HCT116 (cell line): ENCODE measurements around the gene COMMD4. TPM values are rescaled to one million over a fixed set of nuclear protein-coding genes. Genes with fewer than 3 reads are reported as not detected.
A peak's percentile ranks its signal among the peaks of the same experiment; 100 is the strongest.
"Not testable (repeated sequence)": the region's sequence is repeated elsewhere in the genome, so short reads cannot be mapped to it uniquely, and the experiment has no call there.

ENCODE experiments used
- ATAC-seq: fragments of 200-7000 bp; cut with Tn5 transposase; 2 replicates; pipeline ENCODE4 v1.9.1; 2020; ENCODE audit warnings: mild to moderate bottlenecking, moderate library complexity
- BruUV-seq: library from RNA; stranded (reverse); fragments of 400-500 nt; replicated peaks from 2 replicates; lab custom pipeline; 2021; lab: Mats Ljungman, UMichigan
- CTCF ChIA-PET: fragments of 300-600 bp; sonication (Branson Sonifier 250); formaldehyde crosslinking; loops from one replicate; lab custom pipeline; 2021; ENCODE audit warnings: antibody characterized with exemption; lab: Charles Lee
- POLR2A ChIA-PET: fragments of 300-600, 350-600 bp; sonication (Branson Sonifier 250); formaldehyde crosslinking; loops from one replicate; lab custom pipeline; 2021; ENCODE audit warnings: antibody characterized with exemption; lab: Charles Lee
- RAD21 ChIA-PET, 2 experiments: fragments of 300-600 bp; sonication (Branson Sonifier 250); formaldehyde crosslinking; loops; one replicate each; lab custom pipeline; 2023; ENCODE audit warnings: low total read pairs in 2 of 2; ENCODE audit not compliant: uncharacterized antibody in 2 of 2, unreplicated experiment in 2 of 2, low non-redundant PET in 1 of 2; lab: Charles Lee
- DNase-seq: peaks from one replicate; pipeline ENCODE4 v3.0.0-alpha.2; 2010; ENCODE audit warnings: low read depth, low spot score
- H2AFZ ChIP-seq: fragments of 200-600 bp; shearing (Covaris generic), sonication (generic); 2 replicates; pipeline ENCODE4 v1.6.1; 2017; ENCODE audit warnings: low read depth, mixed run types, mixed read lengths, antibody characterized with exemption, low read length; ENCODE audit not compliant: poor library complexity, severe bottlenecking
- H3K27ac ChIP-seq: 2 replicates; pipeline ENCODE4 v1.5.1; 2012; ENCODE audit warnings: low read depth, low read length
- H3K27me3 ChIP-seq: fragments of 200-600 bp; sonication (generic); 2 replicates; pipeline ENCODE4 v1.6.1; 2016; ENCODE audit warnings: mixed run types, low read length, mixed read lengths; ENCODE audit not compliant: insufficient read depth
- H3K36me3 ChIP-seq, 2 experiments: fragments of 200-500 bp in 1 of 2; fragments of 200-600 bp in 1 of 2; sonication (Bioruptor generic) in 1 of 2; sonication (generic) in 1 of 2; 2 replicates each; pipeline versions ENCODE4 v1.5.1 to v1.6.1; 2014 to 2016; ENCODE audit warnings: low read length in 2 of 2, inconsistent platforms in 1 of 2, mixed read lengths in 1 of 2, mixed run types in 1 of 2; ENCODE audit not compliant: insufficient read depth in 2 of 2, control insufficient read depth in 1 of 2
- H3K4me1 ChIP-seq, 2 experiments: fragments of 200-600 bp in 1 of 2; sonication (generic) in 1 of 2; 2 replicates each; pipeline versions ENCODE4 v1.5.1 to v1.6.1; 2012 to 2017; ENCODE audit warnings: low read length in 2 of 2, inconsistent platforms in 1 of 2, mild to moderate bottlenecking in 1 of 2, mixed read lengths in 1 of 2, mixed run types in 1 of 2, moderate library complexity in 1 of 2; ENCODE audit not compliant: insufficient read depth in 2 of 2, control insufficient read depth in 1 of 2
- H3K4me2 ChIP-seq: fragments of 200-600 bp; sonication (generic); 2 replicates; pipeline ENCODE4 v1.6.1; 2017; ENCODE audit warnings: mixed run types, low read length, mixed read lengths
- H3K4me3 ChIP-seq, 2 experiments: fragments of 200-600 bp in 1 of 2; sonication (generic) in 1 of 2; replicated peaks in 1 of 2; 2 replicates each; pipeline ENCODE4 v1.5.1; 2011 to 2016; ENCODE audit warnings: low read length in 2 of 2, control low read depth in 1 of 2, low read depth in 1 of 2, mild to moderate bottlenecking in 1 of 2, mixed read lengths in 1 of 2, mixed run types in 1 of 2
- H3K79me2 ChIP-seq: fragments of 200-600 bp; sonication (generic); 2 replicates; pipeline ENCODE4 v1.6.1; 2017; ENCODE audit warnings: mild to moderate bottlenecking, mixed run types, low read length, moderate library complexity, mixed read lengths; ENCODE audit not compliant: insufficient read depth
- H3K9ac ChIP-seq: fragments of 200-600 bp; sonication (generic); 2 replicates; pipeline ENCODE4 v1.6.1; 2016; ENCODE audit warnings: low read length, mixed read lengths
- H3K9me2 ChIP-seq: fragments of 200-600 bp; sonication (generic), shearing (Covaris generic); 2 replicates; pipeline ENCODE4 v1.6.1; 2017; ENCODE audit warnings: mixed run types, mild to moderate bottlenecking, moderate library complexity; ENCODE audit not compliant: insufficient read depth
- H3K9me3 ChIP-seq, 2 experiments: fragments of 200-500 bp in 1 of 2; fragments of 200-600 bp in 1 of 2; sonication (Bioruptor generic) in 1 of 2; sonication (generic) in 1 of 2; 2 replicates each; pipeline ENCODE4 v1.6.1; 2014 to 2017; ENCODE audit warnings: low read length in 2 of 2, mixed read lengths in 2 of 2, inconsistent platforms in 1 of 2, low read depth in 1 of 2, mild to moderate bottlenecking in 1 of 2, mixed run types in 1 of 2, moderate library complexity in 1 of 2; ENCODE audit not compliant: control insufficient read depth in 1 of 2, insufficient read depth in 1 of 2
- H4K20me1 ChIP-seq: fragments of 200-600 bp; sonication (generic), shearing (Covaris generic); 2 replicates; pipeline ENCODE4 v1.6.1; 2017; ENCODE audit warnings: mixed run types, mild to moderate bottlenecking, moderate library complexity; ENCODE audit not compliant: insufficient read depth
- ELF1 ChIP-seq: IDR thresholded peaks from 2 replicates; pipeline ENCODE4 v1.6.1; 2012; ENCODE audit warnings: low read depth, borderline replicate concordance
- POLR2AphosphoS5 ChIP-seq: IDR thresholded peaks from 2 replicates; pipeline ENCODE4 v1.6.1; 2011; ENCODE audit warnings: mild to moderate bottlenecking, low read depth, low read length, moderate library complexity
- intact Hi-C: fragments of 100-400 bp; cut with micrococcal nuclease; formaldehyde crosslinking; loops from 2 replicates; pipeline ENCODE4 v1.10.0; 2022
- total RNA-seq: library from RNA; stranded (reverse); gene quantifications from one replicate; pipeline ENCODE4 v1.2.1, GENCODE V29; 2021; ENCODE audit not compliant: unreplicated experiment
- TF ChIP-seq, protein P1 (sequence below): IDR thresholded peaks from 2 replicates; pipeline ENCODE4 v1.6.1; 2012

The COMMD4 gene
- total RNA-seq, 1 experiment from 2014 or later, result 141 TPM

DNA sequence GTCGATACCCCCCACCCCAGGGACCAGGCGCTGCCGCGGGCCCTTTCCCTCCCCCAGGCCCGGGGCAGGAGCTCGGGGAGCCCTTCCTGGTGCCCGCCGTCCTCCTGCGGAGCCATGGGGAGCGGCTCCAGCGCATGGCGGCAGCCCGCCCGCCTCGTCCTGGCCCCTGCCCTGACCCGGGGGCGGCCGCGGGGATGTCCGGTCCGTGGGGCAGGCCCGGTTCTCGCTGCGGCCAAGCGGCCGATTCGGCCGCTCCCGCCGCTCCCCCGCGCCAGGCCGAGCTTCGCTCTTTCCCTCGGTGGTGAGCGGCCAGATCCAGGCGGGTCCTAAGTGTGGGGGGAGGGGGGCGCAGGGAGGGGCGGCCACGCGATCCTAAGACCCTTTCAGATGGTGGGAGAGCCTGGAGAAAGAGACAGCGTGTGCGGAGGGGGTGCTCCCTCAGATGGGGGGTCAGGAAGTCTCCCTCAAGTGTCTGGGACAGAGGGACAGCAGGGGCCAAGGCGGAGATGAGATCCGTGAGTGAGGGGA, 12.2 kb downstream of the COMMD4 start (continued):
- no peak for TF ChIP-seq ELF1

- Histone ChIP-seq H3K9me3 (no peaks in the 10 kb centered on the region), H3K79me2 (no peaks in the 10 kb centered on the region), H3K27ac (peak overlapping the region; percentile 85; the same call in 1 of the 2 replicates), H3K4me2 (peak overlapping the region; percentile 93), H3K4me1 (peaks cover 6 to 15% of the 10 kb centered on the region in 2 experiments; a peak in 3 of 4 replicates), H3K4me3 (peak overlapping the region; percentile 78 to 87), H4K20me1 (no peaks in the 10 kb centered on the region), H2AFZ (no peak overlapping the region), H3K9me2 (no peaks in the 10 kb centered on the region), H3K36me3 (no peaks in the 10 kb centered on the region), H3K9ac (peak overlapping the region; percentile 81), H3K27me3 (no peaks in the 10 kb centered on the region)
- DNase-seq (no peak), ATAC-seq (peak; percentile 1; the same call in 1 of the 2 replicates)
- ChIA-PET CTCF (no interaction called here), RAD21 (no interaction called here), POLR2A (no interaction called here)
- TF ChIP-seq, protein P1, sequence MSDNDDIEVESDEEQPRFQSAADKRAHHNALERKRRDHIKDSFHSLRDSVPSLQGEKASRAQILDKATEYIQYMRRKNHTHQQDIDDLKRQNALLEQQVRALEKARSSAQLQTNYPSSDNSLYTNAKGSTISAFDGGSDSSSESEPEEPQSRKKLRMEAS, result no peak
- no peak for TF ChIP-seq ELF1
- TF ChIP-seq POLR2AphosphoS5, result 0 out of 2 replicates have a peak, but pooled peaks have one; percentile 6
- intact Hi-C loops, result no loop called here
- no TSS peak for BruUV-seq
Observed at GRCh38 chr15:75348562-75349350, 12.9 kb downstream of the COMMD4 start.

- DNase-seq, H3K79me2 ChIP-seq, H3K9ac ChIP-seq, H3K27me3 ChIP-seq, H4K20me1 ChIP-seq, H3K9me2 ChIP-seq, POLR2A ChIA-PET, H3K9me3 ChIP-seq, intact Hi-C loops, BruUV-seq, H3K4me2 ChIP-seq, H3K4me3 ChIP-seq, CTCF ChIA-PET, H3K27ac ChIP-seq, RAD21 ChIA-PET, ATAC-seq, H3K36me3 ChIP-seq, H2AFZ ChIP-seq: not testable (repeated sequence)
- H3K4me1 ChIP-seq, result peaks cover 6 to 15% of the 10 kb centered on the region in 2 experiments; a peak in 3 of 4 replicates
Observed at GRCh38 chr15:75349351-75349669, 13.4 kb downstream of the COMMD4 start.
